Activated CD4-positive, alpha-beta T cell treated with anti-CD3 and anti-CD28 coated beads, Interleukin-2, amount 50 U/mL, for 48 hours (primary cell): ENCODE results near the gene HMGCL.
"Not testable (repeated sequence)": the region's sequence is repeated elsewhere in the genome, so short reads cannot be mapped to it uniquely, and the experiment has no call there.

Experiments
- DNase-seq, 2 experiments: peaks; one replicate each; pipeline ENCODE4 v3.0.0-alpha.2; 2020

Gene HMGCL

GRCh38 chr1:23797478-23798448 lies 27.5 kb downstream of the HMGCL start:
- no peak for DNase-seq

DNA sequence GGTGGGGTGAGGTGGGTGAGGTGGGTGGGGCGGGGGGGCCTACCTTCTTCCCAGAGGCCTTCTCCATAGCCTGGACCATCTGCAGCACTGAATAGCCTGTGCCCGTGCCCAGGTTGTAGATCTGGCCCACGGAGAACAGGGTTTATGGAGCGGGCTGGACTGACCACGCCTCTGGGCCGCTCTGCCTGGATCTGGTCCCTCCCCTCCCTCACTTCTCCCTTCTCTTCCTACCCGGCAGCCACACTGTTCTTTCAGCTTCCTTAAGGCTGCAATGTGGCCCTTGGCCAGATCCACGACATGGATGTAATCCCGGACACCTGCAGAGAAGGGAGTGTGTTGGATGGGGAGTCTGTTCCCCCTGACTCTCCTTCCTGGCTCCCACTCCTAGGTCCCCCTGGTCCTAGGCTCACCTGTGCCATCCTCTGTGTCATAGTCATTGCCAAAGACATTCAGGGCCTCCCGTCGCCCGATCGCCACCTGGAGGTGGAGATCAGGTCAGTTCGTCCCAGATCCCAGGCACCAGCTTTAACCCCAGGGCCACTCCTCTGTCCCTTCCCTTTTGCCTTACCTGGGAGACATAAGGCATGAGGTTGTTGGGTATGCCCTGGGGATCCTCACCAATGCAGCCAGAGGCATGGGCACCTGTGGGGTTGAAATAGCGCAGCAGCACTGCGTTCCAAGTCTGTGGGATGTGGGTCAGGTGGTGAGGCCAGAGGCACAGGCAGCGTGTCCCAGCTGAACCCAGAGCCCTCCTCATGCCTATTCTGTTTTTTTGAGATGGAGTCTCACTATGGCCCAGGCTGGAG lies 28.6 kb downstream of the HMGCL start:
- DNase-seq, result no peak

DNA sequence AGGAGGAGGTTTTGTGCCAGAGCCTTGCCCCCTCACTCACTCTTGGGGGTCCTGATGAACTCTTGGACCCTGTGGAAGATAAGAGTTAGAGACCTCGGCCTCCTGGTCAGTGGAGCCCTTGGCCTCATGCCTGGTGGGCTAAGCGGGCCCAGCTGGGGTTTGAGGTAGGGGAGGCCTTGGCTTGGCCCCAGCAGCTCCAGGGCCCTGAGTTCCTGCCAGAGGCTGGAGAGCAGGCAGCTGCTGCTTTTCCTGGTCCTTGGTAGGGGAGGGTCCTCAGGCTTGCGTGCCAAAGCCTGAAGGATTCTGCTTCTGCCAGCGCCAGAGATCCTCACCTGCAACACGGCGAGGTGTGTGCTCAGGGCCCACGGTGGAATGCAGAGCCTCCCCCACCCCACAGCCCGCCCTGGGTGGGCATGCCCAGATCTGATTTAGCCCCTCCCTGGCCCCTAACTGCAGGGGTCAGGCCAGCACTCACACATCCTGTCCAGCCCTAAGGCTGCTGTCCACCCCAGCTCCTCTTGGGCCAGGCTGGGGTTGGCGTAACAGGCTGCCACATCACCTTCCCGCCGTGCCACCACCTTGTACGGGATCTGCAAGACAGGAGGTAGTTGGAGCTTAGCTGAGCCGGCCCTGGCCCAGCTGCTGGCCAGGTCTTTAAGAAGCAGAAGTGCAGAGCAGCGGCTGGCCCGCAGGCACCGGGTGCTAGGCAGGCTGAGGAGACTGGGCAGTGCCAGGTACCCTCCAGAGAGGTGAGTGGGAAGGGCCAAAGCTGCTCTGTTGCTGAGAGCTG lies 29.4 kb downstream of the HMGCL start:
- no peak for DNase-seq

- DNase-seq, result not testable (repeated sequence)
Measured at GRCh38 chr1:23794732-23795182, 30.5 kb downstream of the HMGCL start.

GRCh38 chr1:23793861-23794731 lies 31.1 kb downstream of the HMGCL start:
- DNase-seq, result no peak

GRCh38 chr1:23793018-23793781 lies 32.0 kb downstream of the HMGCL start:
- DNase-seq, result peak in 1 of 2 experiments; percentile 34

DNA sequence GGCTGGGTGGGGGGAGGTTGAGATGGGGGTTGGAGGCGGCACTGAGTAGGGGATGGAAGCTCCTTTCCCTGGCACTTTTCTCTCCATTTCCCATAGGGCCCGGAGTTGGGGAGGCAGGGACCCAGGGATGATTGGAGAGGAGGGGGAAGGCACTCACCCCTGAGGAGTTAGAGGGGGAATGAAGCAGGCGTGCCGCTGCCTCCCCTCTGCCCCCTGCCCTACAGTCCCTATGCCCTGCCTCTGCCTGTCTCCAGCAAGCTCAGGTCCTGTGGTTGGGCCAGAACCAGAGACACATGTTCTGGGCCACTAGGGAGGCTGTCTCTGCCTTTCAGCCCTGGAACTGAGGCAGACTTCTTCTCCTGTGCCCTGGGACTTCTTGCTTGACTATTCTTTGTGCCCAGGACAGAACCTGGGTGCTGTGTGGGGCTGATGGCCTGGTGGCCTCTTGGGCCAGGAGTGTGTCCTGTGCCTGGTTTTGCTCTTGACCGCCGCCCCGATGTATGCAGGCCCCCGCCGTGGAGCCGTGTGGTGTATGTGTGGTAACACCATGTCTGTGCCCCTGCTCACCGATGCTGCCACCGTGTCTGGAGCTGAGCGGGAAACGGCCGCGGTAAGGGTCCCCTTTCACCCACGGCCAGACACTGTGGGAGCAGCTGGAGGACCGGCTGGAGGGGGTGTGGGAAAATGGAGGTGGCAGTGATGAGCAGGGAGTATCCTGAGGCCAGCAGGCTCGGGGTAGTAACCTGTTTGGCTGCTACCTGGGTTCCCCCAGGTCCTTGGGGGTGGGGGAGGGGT lies 32.9 kb downstream of the HMGCL start:
- no peak for DNase-seq

DNA sequence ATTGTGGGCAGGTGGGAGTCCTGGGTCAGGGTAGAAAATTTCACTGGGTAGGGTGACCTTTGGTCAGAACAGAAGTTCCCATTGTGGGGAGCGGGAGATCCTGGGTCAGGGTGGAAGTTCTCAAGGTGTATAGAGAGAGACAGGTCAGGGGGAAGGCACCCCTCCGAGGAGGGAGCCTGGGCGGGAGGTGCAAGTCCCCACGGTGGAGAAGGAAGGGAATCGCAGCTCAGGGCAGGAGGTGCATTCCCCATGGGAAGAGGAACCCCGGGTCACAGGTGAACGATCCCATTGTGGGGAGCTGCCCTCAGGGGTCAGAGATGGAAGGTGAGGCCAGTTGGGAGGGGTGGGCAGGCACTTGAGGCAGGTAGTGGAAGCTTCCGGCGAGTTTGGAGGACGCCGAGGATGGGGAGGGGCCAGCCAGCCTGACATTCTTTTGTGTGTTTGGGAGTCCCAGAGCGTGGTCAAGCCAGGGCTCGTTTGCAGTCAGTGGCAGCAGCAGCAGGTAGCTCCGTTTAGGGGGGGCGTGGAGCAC lies 33.6 kb downstream of the HMGCL start:
- peak; percentile 36 to 55 for DNase-seq

GRCh38 chr1:23790696-23791515 lies 34.3 kb downstream of the HMGCL start, which contains the start of gene LYPLA2:
Gene LYPLA2, plus strand, starts transcription at chr1:23791145. Its CDS starts 1,538 bp downstream, at chr1:23792683.
- DNase-seq, result peak; percentile 92 to 93

GRCh38 chr1:23788695-23789094 lies 36.5 kb downstream of the HMGCL start:
- DNase-seq, result no peak

- no peak for DNase-seq
Measured at GRCh38 chr1:23787701-23788100, 37.5 kb downstream of the HMGCL start.

DNA sequence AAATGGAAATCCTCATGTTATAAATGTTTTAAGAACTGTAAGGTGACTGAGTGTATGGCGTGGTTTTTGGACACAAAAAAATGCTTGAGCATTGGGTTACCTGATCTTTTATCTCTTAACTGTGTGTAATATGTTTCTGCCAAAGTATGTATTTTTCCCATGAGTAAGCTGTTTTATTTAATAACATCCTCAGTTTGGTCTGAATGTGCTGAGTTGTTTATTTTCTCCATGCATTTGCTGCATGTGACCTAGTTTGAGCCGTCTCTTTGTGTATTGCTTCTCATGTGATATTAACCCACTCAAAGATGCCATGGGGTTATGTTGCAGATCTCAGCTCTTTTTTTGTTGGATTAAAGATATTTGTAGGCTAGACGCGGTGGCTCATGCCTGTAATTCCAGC lies 40.4 kb downstream of the HMGCL start:
- DNase-seq, result no peak

- not testable (repeated sequence) for DNase-seq
Measured at GRCh38 chr1:23783141-23783540, 42.1 kb downstream of the HMGCL start.

GRCh38 chr1:23779826-23780371 lies 45.3 kb downstream of the HMGCL start:
- DNase-seq, result no peak

GRCh38 chr1:23777979-23778814 lies 47.0 kb downstream of the HMGCL start, which contains the start of gene PITHD1:
Gene PITHD1, plus strand, starts transcription at chr1:23778418. Its CDS starts 98 bp downstream, at chr1:23778516.
- peak; percentile 72 to 78 for DNase-seq

DNA sequence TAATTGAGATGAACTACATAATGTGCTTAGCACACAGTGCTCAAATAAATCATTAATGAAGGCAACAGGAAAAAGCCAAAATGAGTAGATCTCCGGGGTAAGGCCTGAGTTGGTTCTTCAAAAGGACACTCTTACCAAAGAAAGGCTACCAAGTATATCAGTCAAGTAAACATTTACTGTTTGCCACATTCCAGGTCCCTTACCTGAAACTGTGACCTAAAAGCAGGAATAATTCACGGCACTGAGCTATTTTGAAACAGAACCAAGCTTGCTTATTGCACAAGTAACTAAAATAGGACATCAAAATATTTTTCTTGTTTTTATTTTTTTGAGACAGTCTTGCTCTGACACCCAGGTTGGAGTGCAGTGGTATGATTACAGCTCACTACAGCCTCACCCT lies 49.0 kb downstream of the HMGCL start:
- no peak for DNase-seq

DNA sequence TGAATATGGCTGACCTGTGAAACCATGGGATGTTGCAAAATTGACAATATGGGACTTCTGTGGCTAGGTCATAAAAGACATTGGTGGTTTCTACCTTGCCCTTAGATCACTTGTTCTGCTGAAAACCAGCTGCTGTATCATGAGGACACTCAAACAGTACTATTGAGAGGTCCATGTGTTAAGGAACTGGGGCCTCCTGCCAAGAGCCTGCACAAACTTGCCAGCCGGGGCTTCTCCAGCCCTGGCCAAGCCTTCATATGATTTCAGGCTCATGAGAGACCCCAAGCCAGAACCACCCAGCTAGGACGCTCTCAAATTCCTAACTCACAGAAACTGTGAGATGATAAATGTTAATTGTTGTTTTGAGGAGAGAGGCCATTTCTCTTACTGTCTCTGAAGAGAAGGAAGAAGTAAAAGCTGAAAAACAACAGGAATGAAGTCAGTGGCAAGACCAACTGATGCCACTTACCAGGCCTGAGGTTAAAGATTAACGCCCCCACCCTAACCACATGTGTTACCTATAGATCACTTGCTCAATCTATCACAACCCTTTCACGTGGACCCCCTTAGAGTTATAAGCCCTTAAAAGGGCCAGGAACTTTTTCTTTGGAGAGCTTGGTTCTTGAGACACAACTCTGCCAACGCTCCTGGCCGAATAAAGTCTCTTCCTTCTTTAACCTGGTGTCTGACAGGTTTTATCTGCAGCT lies 50.9 kb downstream of the HMGCL start:
- DNase-seq, result no peak
